WTC11 (cell line): Measurements from ENCODE around the gene FBXL14.

Experiments used
- ELF4 ChIP-seq: sonication (generic); formaldehyde crosslinking; IDR thresholded peaks from 2 replicates; pipeline ENCODE4 v1.8.1; 2022; ENCODE audit warnings: low read depth, mild to moderate bottlenecking, moderate library complexity, missing genetic modification reagents
- ETV6 ChIP-seq: sonication (generic); formaldehyde crosslinking; IDR thresholded peaks from 2 replicates; pipeline ENCODE4 v1.8.1; 2022; ENCODE audit warnings: mild to moderate bottlenecking, missing genetic modification reagents
- IRF2 ChIP-seq: sonication (generic); formaldehyde crosslinking; IDR thresholded peaks from 2 replicates; pipeline ENCODE4 v1.8.0; 2022; ENCODE audit warnings: low read depth, missing genetic modification reagents, borderline replicate concordance
- KAT7 ChIP-seq: sonication (generic); formaldehyde crosslinking; IDR thresholded peaks from 2 replicates; pipeline ENCODE4 v1.8.1; 2023; ENCODE audit warnings: missing genetic modification reagents, mild to moderate bottlenecking, borderline replicate concordance
- NFE2L1 ChIP-seq: sonication (generic); formaldehyde crosslinking; IDR thresholded peaks from 2 replicates; pipeline ENCODE4 v1.8.1; 2023; ENCODE audit warnings: missing genetic modification reagents
- ZNF317 ChIP-seq: sonication (generic); formaldehyde crosslinking; IDR thresholded peaks from 2 replicates; pipeline ENCODE4 v1.8.1; 2023; ENCODE audit warnings: low read depth, mild to moderate bottlenecking, moderate library complexity, missing genetic modification reagents, borderline replicate concordance
- TF ChIP-seq, protein P1 (sequence below): fragments of 200-600 bp; IDR thresholded peaks from 2 replicates; pipeline ENCODE4 v1.8.0; 2022; ENCODE audit warnings: antibody characterized with exemption
- TF ChIP-seq, protein P2 (sequence below): sonication (generic); formaldehyde crosslinking; IDR thresholded peaks from 2 replicates; pipeline ENCODE4 v1.8.1; 2023; ENCODE audit warnings: mild to moderate bottlenecking, missing genetic modification reagents, borderline replicate concordance

DNA sequence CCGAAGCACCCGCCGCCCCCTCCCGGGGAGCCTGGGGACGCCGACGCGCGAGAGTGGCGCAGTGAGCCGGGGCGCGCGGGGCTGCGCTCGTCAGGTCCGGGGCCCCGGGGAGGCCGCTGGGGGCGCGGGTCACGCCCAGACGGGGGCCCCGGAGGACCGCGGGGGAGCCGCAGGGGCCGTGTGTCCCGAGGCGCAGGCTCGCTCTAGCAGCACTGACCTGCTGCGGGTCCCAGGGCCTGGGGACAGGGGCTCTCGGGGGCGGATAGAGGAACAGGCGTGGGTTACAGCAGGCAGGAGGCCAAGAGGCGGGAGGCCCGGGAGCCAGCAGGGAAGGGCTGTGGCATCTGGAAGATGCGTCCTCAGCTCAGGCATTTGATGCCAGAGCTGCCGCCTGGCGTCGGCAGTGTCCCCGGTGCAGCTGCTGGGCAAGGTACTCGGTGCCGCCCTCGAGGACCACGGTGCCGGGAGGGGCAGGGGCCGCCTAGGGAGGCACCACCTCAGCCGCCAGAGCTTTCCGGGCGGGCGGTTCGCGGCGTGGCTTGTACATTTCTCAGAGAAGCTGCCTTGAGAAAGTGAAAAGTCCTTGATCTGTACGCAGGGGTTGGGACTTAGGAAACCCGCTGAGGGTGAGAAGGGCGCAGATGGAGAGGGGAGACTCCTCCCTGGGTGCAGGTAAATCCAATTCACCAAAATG lies 35.9 kb upstream of the FBXL14 start:
- TF ChIP-seq KAT7 (no peak), NFE2L1 (CRISPR knock-in tag) (no peak), IRF2 (no peak), ELF4 (no peak), ZNF317 (no peak), ETV6 (CRISPR knock-in tag) (no peak)
- TF ChIP-seq, protein P1, sequence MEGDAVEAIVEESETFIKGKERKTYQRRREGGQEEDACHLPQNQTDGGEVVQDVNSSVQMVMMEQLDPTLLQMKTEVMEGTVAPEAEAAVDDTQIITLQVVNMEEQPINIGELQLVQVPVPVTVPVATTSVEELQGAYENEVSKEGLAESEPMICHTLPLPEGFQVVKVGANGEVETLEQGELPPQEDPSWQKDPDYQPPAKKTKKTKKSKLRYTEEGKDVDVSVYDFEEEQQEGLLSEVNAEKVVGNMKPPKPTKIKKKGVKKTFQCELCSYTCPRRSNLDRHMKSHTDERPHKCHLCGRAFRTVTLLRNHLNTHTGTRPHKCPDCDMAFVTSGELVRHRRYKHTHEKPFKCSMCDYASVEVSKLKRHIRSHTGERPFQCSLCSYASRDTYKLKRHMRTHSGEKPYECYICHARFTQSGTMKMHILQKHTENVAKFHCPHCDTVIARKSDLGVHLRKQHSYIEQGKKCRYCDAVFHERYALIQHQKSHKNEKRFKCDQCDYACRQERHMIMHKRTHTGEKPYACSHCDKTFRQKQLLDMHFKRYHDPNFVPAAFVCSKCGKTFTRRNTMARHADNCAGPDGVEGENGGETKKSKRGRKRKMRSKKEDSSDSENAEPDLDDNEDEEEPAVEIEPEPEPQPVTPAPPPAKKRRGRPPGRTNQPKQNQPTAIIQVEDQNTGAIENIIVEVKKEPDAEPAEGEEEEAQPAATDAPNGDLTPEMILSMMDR = no peak
- TF ChIP-seq, protein P2, sequence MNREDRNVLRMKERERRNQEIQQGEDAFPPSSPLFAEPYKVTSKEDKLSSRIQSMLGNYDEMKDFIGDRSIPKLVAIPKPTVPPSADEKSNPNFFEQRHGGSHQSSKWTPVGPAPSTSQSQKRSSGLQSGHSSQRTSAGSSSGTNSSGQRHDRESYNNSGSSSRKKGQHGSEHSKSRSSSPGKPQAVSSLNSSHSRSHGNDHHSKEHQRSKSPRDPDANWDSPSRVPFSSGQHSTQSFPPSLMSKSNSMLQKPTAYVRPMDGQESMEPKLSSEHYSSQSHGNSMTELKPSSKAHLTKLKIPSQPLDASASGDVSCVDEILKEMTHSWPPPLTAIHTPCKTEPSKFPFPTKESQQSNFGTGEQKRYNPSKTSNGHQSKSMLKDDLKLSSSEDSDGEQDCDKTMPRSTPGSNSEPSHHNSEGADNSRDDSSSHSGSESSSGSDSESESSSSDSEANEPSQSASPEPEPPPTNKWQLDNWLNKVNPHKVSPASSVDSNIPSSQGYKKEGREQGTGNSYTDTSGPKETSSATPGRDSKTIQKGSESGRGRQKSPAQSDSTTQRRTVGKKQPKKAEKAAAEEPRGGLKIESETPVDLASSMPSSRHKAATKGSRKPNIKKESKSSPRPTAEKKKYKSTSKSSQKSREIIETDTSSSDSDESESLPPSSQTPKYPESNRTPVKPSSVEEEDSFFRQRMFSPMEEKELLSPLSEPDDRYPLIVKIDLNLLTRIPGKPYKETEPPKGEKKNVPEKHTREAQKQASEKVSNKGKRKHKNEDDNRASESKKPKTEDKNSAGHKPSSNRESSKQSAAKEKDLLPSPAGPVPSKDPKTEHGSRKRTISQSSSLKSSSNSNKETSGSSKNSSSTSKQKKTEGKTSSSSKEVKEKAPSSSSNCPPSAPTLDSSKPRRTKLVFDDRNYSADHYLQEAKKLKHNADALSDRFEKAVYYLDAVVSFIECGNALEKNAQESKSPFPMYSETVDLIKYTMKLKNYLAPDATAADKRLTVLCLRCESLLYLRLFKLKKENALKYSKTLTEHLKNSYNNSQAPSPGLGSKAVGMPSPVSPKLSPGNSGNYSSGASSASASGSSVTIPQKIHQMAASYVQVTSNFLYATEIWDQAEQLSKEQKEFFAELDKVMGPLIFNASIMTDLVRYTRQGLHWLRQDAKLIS (CRISPR knock-in tag) = no peak
